Upper lobe of left lung (tissue), 4 donors: Measurements from ENCODE around the gene HLA-DQB1.

Experiments used
- CTCF ChIP-seq, 6 experiments: fragments of 450-650 bp in 4 of 6; fragments of 200-600 bp in 2 of 6; sonication (generic) in 2 of 6; IDR thresholded peaks; one replicate each; pipeline ENCODE4 v1.5.1; 2016 to 2019; ENCODE audit warnings: antibody characterized with exemption in 6 of 6
- EP300 ChIP-seq, 4 donors: sonication (generic); formaldehyde crosslinking; IDR thresholded peaks; one replicate each; pipeline ENCODE4 v1.5.1; 2017; ENCODE audit warnings: antibody characterized with exemption in 4 of 4, control low read depth in 2 of 4
- POLR2A ChIP-seq, 4 donors: fragments of 450-650 bp; IDR thresholded peaks; one replicate each; pipeline ENCODE4 v1.5.1; 2016 to 2017; ENCODE audit warnings: antibody characterized with exemption in 4 of 4, mild to moderate bottlenecking in 2 of 4
- POLR2AphosphoS5 ChIP-seq, 2 donors: sonication (generic); formaldehyde crosslinking; IDR thresholded peaks; one replicate each; pipeline ENCODE4 v1.5.1; 2017; ENCODE audit warnings: antibody characterized with exemption in 2 of 2

- TF ChIP-seq CTCF (IDR thresholded peaks at IDR 0.05): no peak
- no peak for TF ChIP-seq POLR2A (IDR thresholded peaks at IDR 0.05)
- TF ChIP-seq POLR2AphosphoS5 (IDR thresholded peaks at IDR 0.05): no peak
- no peak for TF ChIP-seq EP300 (IDR thresholded peaks at IDR 0.05)
Measured at GRCh38 chr6:32658268-32658897, 8.1 kb downstream of the HLA-DQB1 start.
